Transverse colon (tissue), 4 donors: ENCODE results near the gene PCDHGA1. TPM values are rescaled to one million over a fixed set of nuclear protein-coding genes. Genes with fewer than 3 reads are reported as not detected.

Source experiments
- DNase-seq: peaks from one replicate; pipeline ENCODE4 v3.0.0-alpha.2; 2019
- H3K27ac ChIP-seq, 4 donors: fragments of 200-600 bp; sonication (generic); 2 replicates each; pipeline ENCODE4 v1.5.1; 2016 to 2018; ENCODE audit warnings: inconsistent platforms in 4 of 4
- H3K27me3 ChIP-seq: fragments of 200-600 bp; sonication (generic); 2 replicates; pipeline ENCODE4 v1.5.1; 2017; ENCODE audit warnings: inconsistent platforms
- H3K36me3 ChIP-seq, 4 donors: fragments of 200-600 bp; sonication (generic); 2 replicates each; pipeline ENCODE4 v1.5.1; 2017 to 2019; ENCODE audit warnings: inconsistent platforms in 4 of 4
- H3K4me1 ChIP-seq, 4 donors: fragments of 200-600 bp; sonication (generic); 2 replicates each; pipeline ENCODE4 v1.5.1; 2017 to 2020; ENCODE audit warnings: inconsistent platforms in 4 of 4
- H3K4me3 ChIP-seq, 4 donors: fragments of 200-600 bp; sonication (generic); 1 replicate in 1 of 4; 2 replicates in 3 of 4; pipeline versions ENCODE4 v1.5.1 to v1.6.1; 2017 to 2019; ENCODE audit warnings: inconsistent platforms in 4 of 4
- H3K9me3 ChIP-seq, 2 donors: fragments of 200-600 bp; sonication (generic); 2 replicates each; pipeline ENCODE4 v1.5.1; 2017 to 2019; ENCODE audit warnings: inconsistent platforms in 2 of 2
- CTCF ChIP-seq, 5 experiments: fragments of 200-600 bp in 3 of 5; fragments of 450-650 bp in 2 of 5; sonication (generic) in 3 of 5; IDR thresholded peaks; 1 replicate in 2 of 5; 2 replicates in 3 of 5; pipeline ENCODE4 v1.5.1; 2016 to 2017; ENCODE audit warnings: antibody characterized with exemption in 5 of 5, inconsistent platforms in 3 of 5, mild to moderate bottlenecking in 2 of 5, moderate library complexity in 1 of 5
- EP300 ChIP-seq: sonication (generic); formaldehyde crosslinking; IDR thresholded peaks from one replicate; pipeline ENCODE4 v1.6.1; 2017; ENCODE audit warnings: antibody characterized with exemption, low read depth
- POLR2A ChIP-seq: fragments of 450-650 bp; IDR thresholded peaks from one replicate; pipeline ENCODE4 v1.6.1; 2016; ENCODE audit warnings: antibody characterized with exemption, mild to moderate bottlenecking, moderate library complexity
- POLR2AphosphoS5 ChIP-seq, 3 donors: sonication (generic); formaldehyde crosslinking; IDR thresholded peaks; one replicate each; pipeline ENCODE4 v1.6.1; 2016; ENCODE audit warnings: antibody characterized with exemption in 3 of 3
- WGBS, 2 donors: methylation state at CpG; one replicate each; pipeline ENCODE4 v1.1.5; 2018; ENCODE audit warnings: low coverage in 1 of 2; 5-methylcytosine and 5-hydroxymethylcytosine counted together
- in situ Hi-C, 4 donors: fragments of 200-750 bp; cut with MboI; loops; one replicate each; pipeline versions ENCODE4 v1.15.0 to v1.15.1; 2017; ENCODE audit warnings: low sequenced_read_pairs in 3 of 4, low pct_ligation_motif_present in 1 of 4, low pct_unique_long_range_greater_than_20kb in 1 of 4
- intact Hi-C: fragments of 100-400 bp; cut with DNase I; formaldehyde crosslinking; loops from one replicate; pipeline ENCODE4 v1.15.1; 2023; ENCODE audit warnings: low total_unique reads
- total RNA-seq, 4 donors: library from RNA; depleted of rRNA; stranded (reverse); fragments of >200 nt; gene quantifications; one replicate each; pipeline ENCODE4 v1.1.0, GENCODE V29; 2016

Gene PCDHGA1
- total RNA-seq, 4 donors from 2014 or later = 0.55 to 0.64 TPM; not detected in 2

- Histone ChIP-seq H3K36me3 (peaks cover 0 to 13% (median 4%) of the 10 kb centered on the region in 4 donors), H3K27ac (no peak overlapping the region), H3K9me3 (no peaks in the 10 kb centered on the region), H3K27me3 (no peaks in the 10 kb centered on the region), H3K4me1 (peaks cover 20 to 61% (median 33%) of the 10 kb centered on the region in 4 donors), H3K4me3 (no peak overlapping the region)
- in situ Hi-C loops (no loop called here), intact Hi-C loops (no loop called here)
- TF ChIP-seq POLR2A = no peak
- no peak for TF ChIP-seq POLR2AphosphoS5 (IDR thresholded peaks at IDR 0.05)
- TF ChIP-seq CTCF (IDR thresholded peaks at IDR 0.05) = no peak
- no peak for TF ChIP-seq EP300
- WGBS, 2 donors = 100% methylated on average over 1 of the region's 1 CpG; no CpG with 5 or more reads in 1 of the 2 donors
- DNase-seq = no peak
Measured at GRCh38 chr5:141518618-141519015, 188.3 kb downstream of the PCDHGA1 start.

GRCh38 chr5:141519605-141520565 is 189.6 kb downstream of the PCDHGA1 start:
- no peak for DNase-seq
- no peak for TF ChIP-seq POLR2A
- no peak for TF ChIP-seq POLR2AphosphoS5 (IDR thresholded peaks at IDR 0.05)
- TF ChIP-seq EP300 = no peak
- TF ChIP-seq CTCF (IDR thresholded peaks at IDR 0.05) = no peak
- in situ Hi-C loops (no loop called here), intact Hi-C loops (loop anchor here (10.0 kb wide), 1 partner anchor 115 kb away; the partner anchor contains the start of genes PCDHGA9 and PCDHGB6)
- Histone ChIP-seq H3K27ac (peak overlapping the region; percentile 78 to 84 (median 82)), H3K4me3 (no peak overlapping the region), H3K4me1 (peaks cover 12 to 61% (median 22%) of the 10 kb centered on the region in 4 donors), H3K27me3 (no peaks in the 10 kb centered on the region), H3K9me3 (no peaks in the 10 kb centered on the region), H3K36me3 (peaks cover 0 to 18% (median 4%) of the 10 kb centered on the region in 4 donors)
- WGBS, 2 donors = 47 to 85% methylated on average over 2 to 3 of the region's 3 CpGs

- Histone ChIP-seq H3K36me3 (peaks cover 0 to 18% (median 2%) of the 10 kb centered on the region in 4 donors), H3K9me3 (no peaks in the 10 kb centered on the region), H3K27me3 (no peaks in the 10 kb centered on the region), H3K4me1 (peaks cover 13 to 66% (median 29%) of the 10 kb centered on the region in 4 donors), H3K27ac (peak overlapping the region; percentile 78 to 84 (median 82)), H3K4me3 (no peak overlapping the region)
- intact Hi-C loops = loop anchor here (10.0 kb wide), 1 partner anchor 117 kb away; the partner anchor contains the start of genes PCDHGA9 and PCDHGB6
- no peak for TF ChIP-seq CTCF (IDR thresholded peaks at IDR 0.05)
- no peak for TF ChIP-seq EP300
- no peak for TF ChIP-seq POLR2A
- peak; percentile 35 to 80 (median 53) for TF ChIP-seq POLR2AphosphoS5 (IDR thresholded peaks at IDR 0.05)
- peak; percentile 51 for DNase-seq
- 29% methylated on average over 2 of the region's 2 CpGs; no CpG with 5 or more reads in 1 of the 2 donors for WGBS, 2 donors
- in situ Hi-C loops = no loop called here
Measured at GRCh38 chr5:141521244-141521781, 191.0 kb downstream of the PCDHGA1 start.

GRCh38 chr5:141522301-141522700 is 192.0 kb downstream of the PCDHGA1 start:
- in situ Hi-C loops = no loop called here
- Histone ChIP-seq H3K4me1 (peaks cover 13 to 66% (median 29%) of the 10 kb centered on the region in 4 donors), H3K9me3 (no peaks in the 10 kb centered on the region), H3K27ac (peak overlapping the region; percentile 78 to 84 (median 82)), H3K36me3 (peaks cover 0 to 18% (median 0%) of the 10 kb centered on the region in 4 donors), H3K27me3 (no peaks in the 10 kb centered on the region), H3K4me3 (no peak overlapping the region)
- TF ChIP-seq POLR2AphosphoS5 (IDR thresholded peaks at IDR 0.05) (no peak), POLR2A (no peak), CTCF (IDR thresholded peaks at IDR 0.05) (no peak), EP300 (no peak)
- DNase-seq = no peak
- intact Hi-C loops = loop anchor here (10.0 kb wide), 1 partner anchor 118 kb away; the partner anchor contains the start of genes PCDHGA9 and PCDHGB6
- WGBS, 2 donors = 51 to 60% methylated on average over 2 of the region's 2 CpGs
